HG03196 (cell line): ENCODE results near the gene ITGB6.

Experiments
- ATAC-seq: cut with Tn5 transposase; IDR thresholded peaks from one replicate; pipeline ENCODE4 v1.9.1; 2021; ENCODE audit not compliant: unreplicated experiment

Gene ITGB6

GRCh38 chr2:160104115-160104514 is 96.0 kb downstream of the ITGB6 start:
- no peak for ATAC-seq

DNA sequence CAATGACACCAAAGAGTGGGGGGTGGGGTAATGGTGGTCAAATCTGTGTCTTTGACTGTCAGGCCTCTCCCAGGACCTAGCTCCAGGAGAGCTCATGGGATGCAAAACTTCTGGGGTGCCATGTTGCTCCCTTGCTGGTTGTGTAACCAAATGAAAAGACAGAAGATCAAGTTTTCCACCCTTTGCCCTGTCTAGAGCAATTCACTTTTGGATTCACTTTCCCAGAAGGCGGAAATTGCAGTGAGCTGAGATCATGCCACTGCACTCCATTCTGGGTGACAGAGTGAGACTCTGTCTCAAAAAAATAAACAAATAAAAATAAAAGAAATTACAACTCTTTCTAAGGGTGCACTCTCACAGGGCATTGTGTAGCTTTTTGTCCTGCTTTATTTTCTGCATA is 102.7 kb downstream of the ITGB6 start:
- ATAC-seq = no peak

DNA sequence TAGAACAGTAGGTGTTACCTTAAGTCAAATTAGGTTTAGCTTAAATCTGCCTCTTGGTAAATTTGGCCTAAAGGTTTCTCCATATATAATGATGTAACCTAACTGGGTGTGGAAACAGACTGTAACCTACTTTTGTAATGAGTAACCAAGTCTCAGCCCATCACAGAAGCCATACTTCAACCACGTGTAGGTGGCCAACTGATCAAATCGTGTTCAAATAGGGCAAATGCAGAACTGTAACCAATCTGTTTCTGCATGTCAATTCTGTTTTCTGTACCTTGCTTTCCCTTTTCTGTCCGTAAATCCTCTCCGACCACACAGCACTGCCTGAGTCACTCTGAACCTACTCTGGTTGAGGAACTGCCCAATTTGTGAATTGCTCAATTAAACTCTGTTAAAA is 103.7 kb downstream of the ITGB6 start:
- no peak for ATAC-seq

- no peak for ATAC-seq
These were observed 107.6 kb downstream of the ITGB6 start for GRCh38 chr2:160092445-160092844.

GRCh38 chr2:160091381-160091780 is 108.7 kb downstream of the ITGB6 start:
- no peak for ATAC-seq

DNA sequence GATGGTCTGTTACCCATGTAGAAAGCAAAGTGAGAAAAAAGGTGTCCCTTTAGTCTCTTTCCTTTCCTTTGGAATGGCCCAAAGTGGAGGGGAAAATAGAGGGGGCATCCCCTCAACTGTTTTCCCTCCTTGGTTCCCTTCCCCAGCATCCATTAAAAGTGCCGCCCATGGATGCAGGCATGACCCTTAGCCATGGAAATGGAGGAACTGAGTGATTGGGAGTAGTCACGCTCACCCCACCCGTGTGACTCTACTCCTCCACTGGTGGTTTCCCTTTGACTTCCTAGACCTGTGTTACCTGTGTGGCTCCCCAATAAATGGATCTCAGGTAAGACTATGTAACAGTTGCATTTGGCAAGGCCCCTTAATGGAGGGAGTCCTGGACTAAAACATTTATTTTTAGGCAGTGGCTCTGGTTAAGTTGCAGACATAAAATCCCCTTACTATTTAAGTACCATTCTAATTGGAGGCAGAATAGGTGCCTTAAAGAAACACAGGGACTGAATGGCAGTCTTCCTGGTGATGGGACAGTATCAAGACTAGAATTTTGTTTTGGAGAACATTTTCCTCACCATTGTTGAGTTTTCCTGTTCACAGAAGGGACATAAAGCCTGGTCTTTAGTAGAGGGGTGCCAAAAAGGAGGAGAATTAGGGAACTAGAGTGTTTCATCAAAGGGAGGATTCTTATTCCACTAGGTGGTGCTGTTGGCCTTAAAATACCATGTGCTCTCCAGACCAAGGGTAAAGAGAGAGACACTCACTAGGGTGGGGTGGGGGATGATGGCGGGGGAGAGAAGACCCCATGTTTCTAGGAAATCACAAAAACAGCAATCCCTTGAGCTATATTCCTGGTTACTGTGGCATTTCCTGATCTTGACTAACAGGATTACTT is 112.0 kb downstream of the ITGB6 start:
- no peak for ATAC-seq

GRCh38 chr2:160085662-160086061 is 114.4 kb downstream of the ITGB6 start:
- ATAC-seq = no peak

- no peak for ATAC-seq
These were observed 121.9 kb downstream of the ITGB6 start for GRCh38 chr2:160077912-160078810.

DNA sequence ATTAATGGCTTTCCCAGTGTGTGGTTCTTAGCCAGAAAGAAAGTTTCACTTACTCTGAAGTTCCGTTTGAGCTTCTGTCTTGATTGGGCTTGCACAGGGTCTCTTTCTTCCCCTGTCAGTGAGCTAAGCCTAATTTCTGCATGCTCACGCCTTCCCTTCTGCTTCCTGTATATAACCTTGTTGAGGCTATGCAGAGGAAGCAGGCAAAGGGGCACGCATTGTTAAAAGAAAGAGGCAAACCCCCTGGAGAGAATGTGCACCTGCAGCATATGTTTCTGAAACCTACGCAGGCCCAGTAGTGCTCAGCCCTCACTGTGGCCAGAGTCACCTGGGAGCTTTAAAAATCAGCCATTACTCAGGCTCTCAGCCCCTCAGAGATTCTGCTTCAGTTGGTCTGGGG is 123.2 kb downstream of the ITGB6 start:
- no peak for ATAC-seq

- no peak for ATAC-seq
These were observed 123.8 kb downstream of the ITGB6 start for GRCh38 chr2:160076241-160076640.

GRCh38 chr2:160075171-160075570 is 124.9 kb downstream of the ITGB6 start:
- ATAC-seq = no peak

GRCh38 chr2:160073284-160073888 is 126.7 kb downstream of the ITGB6 start:
- no peak for ATAC-seq

DNA sequence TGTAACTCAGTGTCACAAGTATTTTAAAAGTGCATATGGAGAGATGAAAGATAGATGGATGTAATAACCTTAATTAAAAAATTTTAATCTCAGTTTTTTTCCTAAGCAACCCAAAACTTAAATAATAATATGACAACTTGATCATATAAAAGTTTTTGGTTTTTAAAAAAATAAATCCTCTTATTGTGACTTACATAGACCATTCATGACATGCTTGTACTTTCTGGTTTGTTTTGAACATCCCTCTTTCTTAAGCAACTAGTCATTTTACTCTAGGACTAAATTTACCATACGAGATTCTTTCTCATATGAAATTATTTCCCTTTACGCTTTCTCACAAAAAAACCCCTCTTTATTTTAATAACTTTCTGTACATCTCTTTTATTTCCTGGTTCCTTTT is 131.2 kb downstream of the ITGB6 start:
- no peak for ATAC-seq

DNA sequence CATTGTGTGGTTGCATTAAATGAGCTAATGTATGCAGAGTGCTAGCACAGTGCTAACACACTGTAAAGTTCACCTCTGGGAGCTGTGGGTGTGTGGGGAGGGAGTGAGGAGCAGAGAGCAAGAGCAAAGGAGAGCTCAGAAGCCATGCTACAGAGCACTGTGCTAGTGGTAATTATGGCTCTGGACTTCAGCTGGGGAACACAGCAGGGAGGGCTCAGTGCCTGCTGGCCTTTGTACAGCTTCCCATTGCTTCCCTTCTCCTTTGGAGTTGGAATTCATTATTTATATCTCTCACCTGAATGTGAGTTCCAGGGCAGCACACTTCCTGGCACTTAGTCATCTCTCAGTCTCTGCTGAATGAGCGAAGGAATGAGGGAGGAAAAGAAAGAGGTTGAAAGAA is 135.2 kb downstream of the ITGB6 start:
- ATAC-seq = no peak

- no peak for ATAC-seq
These were observed 136.0 kb downstream of the ITGB6 start for GRCh38 chr2:160063879-160064612.

- no peak for ATAC-seq
These were observed 136.8 kb downstream of the ITGB6 start for GRCh38 chr2:160063271-160063670.

DNA sequence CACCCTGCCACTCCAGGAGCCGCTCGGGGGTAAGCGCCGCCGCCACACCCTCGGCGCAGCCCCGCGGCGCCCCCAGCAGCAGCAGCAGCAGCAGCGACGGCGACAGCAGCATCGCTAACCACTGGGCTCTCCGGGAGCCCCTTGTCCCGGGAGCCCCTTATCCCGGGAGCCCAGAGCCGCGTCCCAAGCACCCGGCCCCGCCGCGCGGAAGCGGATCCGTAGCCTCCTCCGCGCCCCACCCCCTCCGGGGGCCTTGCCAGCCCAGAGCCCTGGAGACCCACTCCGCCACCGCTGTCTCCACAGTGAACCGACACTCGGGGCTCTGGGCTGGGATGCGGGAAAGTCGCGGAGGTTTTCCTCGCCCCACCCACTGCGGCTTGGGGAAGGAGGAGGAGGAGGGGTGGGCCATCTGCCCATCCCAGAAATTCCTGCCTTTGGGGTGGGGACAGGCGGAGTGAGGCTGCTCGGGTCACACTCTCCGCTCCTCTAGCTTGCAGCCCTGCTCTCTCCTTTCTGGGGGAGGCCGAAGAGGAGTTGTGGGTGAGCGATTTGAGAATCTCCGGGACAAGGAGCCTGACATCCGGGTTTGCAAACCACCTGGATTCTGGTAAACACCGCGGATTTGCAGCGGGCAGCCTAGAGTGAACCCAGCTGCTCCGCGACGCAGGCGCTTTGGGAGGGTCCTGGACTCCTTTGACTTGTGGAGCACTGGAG is 137.6 kb downstream of the ITGB6 start, which contains the start of gene PLA2R1:
Gene PLA2R1 (minus strand): TSS at position 324 of the 714 bp plus-strand sequence. CDS start 212 bp downstream, at position 112.
- ATAC-seq = no peak

DNA sequence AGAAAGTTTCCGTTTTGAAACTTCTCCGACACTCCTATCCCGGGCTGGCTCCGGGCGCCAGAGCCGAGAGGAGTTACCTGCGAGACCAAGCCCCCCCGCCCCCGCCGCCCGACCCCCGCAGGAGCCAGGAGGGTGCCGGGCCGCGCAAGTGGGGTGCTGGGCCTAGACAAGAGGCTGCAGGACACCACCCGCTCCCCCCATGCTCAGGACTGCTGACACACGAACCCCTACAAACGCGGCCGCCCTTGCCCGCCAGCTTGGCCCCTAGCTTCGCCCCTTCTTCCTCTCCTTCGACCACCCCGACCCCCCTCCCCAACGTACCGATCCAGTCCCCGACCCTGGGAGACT is 138.2 kb downstream of the ITGB6 start:
- no peak for ATAC-seq

DNA sequence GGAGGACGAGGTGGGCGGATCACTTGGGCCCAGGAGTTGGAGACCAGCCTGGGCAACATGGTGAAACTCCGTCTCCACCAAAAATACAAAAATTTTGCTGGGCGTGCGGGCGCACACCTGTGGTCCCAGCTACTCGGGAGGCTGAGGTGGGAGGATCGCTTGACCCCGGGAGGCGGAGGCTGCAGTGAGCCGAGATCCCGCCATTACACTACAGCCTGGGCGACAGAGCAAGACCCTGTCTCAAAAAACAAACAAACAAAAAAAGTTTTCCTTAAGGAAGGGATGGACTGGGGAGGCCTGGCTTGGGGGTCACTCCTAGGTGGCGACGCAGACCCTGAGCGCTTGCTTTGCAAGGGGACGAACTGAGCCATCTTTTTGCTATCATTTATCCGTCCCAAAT is 138.5 kb downstream of the ITGB6 start:
- ATAC-seq = no peak

DNA sequence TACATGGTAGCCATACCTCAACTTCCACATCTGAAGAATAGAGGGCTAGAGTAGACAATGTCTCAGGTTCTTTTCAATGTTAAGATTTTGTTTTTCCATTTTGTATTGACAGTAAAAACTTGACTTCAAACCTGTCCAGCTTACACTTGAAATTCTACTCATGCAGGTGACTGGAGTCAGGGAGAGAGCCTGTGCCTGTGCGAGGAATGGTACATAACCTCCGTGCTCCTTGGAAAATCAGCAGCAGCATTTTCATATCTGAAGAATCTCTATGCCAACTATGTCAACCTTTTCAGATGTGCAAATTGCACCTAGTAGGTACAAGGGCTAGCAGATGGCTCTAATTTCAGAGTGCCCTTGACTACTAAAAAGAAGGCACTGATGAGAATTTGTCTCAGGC is 139.8 kb downstream of the ITGB6 start:
- ATAC-seq = no peak
